22Rv1 (cell line): ENCODE results near the gene SRPRB.

Experiments
- CTCF ChIP-seq: fragments of 450-650 bp; IDR thresholded peaks from 2 replicates; pipeline ENCODE4 v1.5.1; 2017; ENCODE audit warnings: mild to moderate bottlenecking
- ZFX ChIP-seq: fragments of 450-650 bp; IDR thresholded peaks from 2 replicates; pipeline ENCODE4 v1.6.1; 2017; ENCODE audit warnings: antibody characterized with exemption, borderline replicate concordance

GRCh38 chr3:133838296-133838789 is 32.7 kb downstream of the SRPRB start:
- no peak for TF ChIP-seq CTCF
- TF ChIP-seq ZFX = no peak
